GM12878 (cell line): ENCODE data around the gene DUOXA1. TPM values are rescaled to one million over a fixed set of nuclear protein-coding genes. Genes with fewer than 3 reads are reported as not detected.

Source experiments
- ATAC-seq: fragments of 200-7000 bp; cut with Tn5 transposase; 3 replicates; pipeline ENCODE4 v1.9.1; 2020; ENCODE audit warnings: mild to moderate bottlenecking, moderate library complexity
- BruUV-seq: library from RNA; stranded (reverse); fragments of 400-500 nt; replicated peaks from 2 replicates; lab custom pipeline; 2021; lab: Mats Ljungman, UMichigan
- CTCF ChIA-PET: fragments of 300-600 bp; sonication (Branson Sonifier 250); formaldehyde crosslinking; extraction: SDS; loops from one replicate; lab custom pipeline; 2021; ENCODE audit warnings: inconsistent platforms; lab: Yijun Ruan, JAX
- POLR2A ChIA-PET: fragments of 350-600 bp; formaldehyde crosslinking; extraction: SDS; loops from one replicate; lab custom pipeline; 2021; ENCODE audit warnings: inconsistent platforms; lab: Charles Lee
- RAD21 ChIA-PET: fragments of 300-600 bp; sonication (Branson Sonifier 250); formaldehyde crosslinking; loops from one replicate; lab custom pipeline; 2023; ENCODE audit warnings: antibody characterized with exemption; ENCODE audit not compliant: unreplicated experiment; lab: Charles Lee
- SMC1A ChIA-PET: fragments of 300-600 bp; sonication (Branson Sonifier 250); formaldehyde crosslinking; loops from one replicate; lab custom pipeline; 2023; ENCODE audit not compliant: unreplicated experiment, uncharacterized antibody; lab: Charles Lee
- DNase-seq: peaks from one replicate; pipeline ENCODE4 v3.0.0-alpha.2; 2011; ENCODE audit warnings: low read depth, low spot score
- FAIRE-seq: peaks from 3 replicates; lab custom pipeline; 2011; peaks lifted over from hg19 to GRCh38; lab: Jason Lieb, UNC
- H2AFZ ChIP-seq: 2 replicates; pipeline ENCODE4 v1.6.0; 2011; ENCODE audit warnings: low read depth, low read length, control low read depth; ENCODE audit not compliant: control insufficient read depth
- H3K27ac ChIP-seq: 2 replicates; pipeline ENCODE4 v1.5.1; 2011; ENCODE audit warnings: control low read depth; ENCODE audit not compliant: control insufficient read depth, insufficient read depth
- H3K27me3 ChIP-seq, 2 experiments: replicated peaks in 1 of 2; 2 replicates each; pipeline versions ENCODE4 v1.6.0 to v1.6.1; 2011; ENCODE audit warnings: low read length in 1 of 2; ENCODE audit not compliant: control insufficient read depth in 2 of 2, insufficient read depth in 2 of 2
- H3K36me3 ChIP-seq, 2 experiments: 2 replicates each; pipeline ENCODE4 v1.5.1; 2011; ENCODE audit warnings: low read length in 1 of 2; ENCODE audit not compliant: control insufficient read depth in 2 of 2, insufficient read depth in 2 of 2
- H3K4me1 ChIP-seq: 2 replicates; pipeline ENCODE4 v1.6.1; 2011; ENCODE audit warnings: mild to moderate bottlenecking, low read length, moderate library complexity, mixed read lengths; ENCODE audit not compliant: control insufficient read depth, insufficient read depth
- H3K4me2 ChIP-seq: 2 replicates; pipeline ENCODE4 v1.6.0; 2011; ENCODE audit warnings: control low read depth; ENCODE audit not compliant: control insufficient read depth, insufficient read depth
- H3K4me3 ChIP-seq: fragments of 200-600 bp; sonication (generic); 2 replicates; pipeline ENCODE4 v1.5.1; 2016
- H3K79me2 ChIP-seq: 2 replicates; pipeline ENCODE4 v1.6.0; 2011; ENCODE audit warnings: low read length; ENCODE audit not compliant: control insufficient read depth, insufficient read depth
- H3K9ac ChIP-seq: 2 replicates; pipeline ENCODE4 v1.8.0; 2011; ENCODE audit warnings: low read length, control low read depth, mixed read lengths; ENCODE audit not compliant: control insufficient read depth, insufficient read depth
- H3K9me3 ChIP-seq: replicated peaks from 3 replicates; pipeline ENCODE4 v1.5.1; 2011; ENCODE audit warnings: mild to moderate bottlenecking, low read length; ENCODE audit not compliant: control insufficient read depth, insufficient read depth
- H4K20me1 ChIP-seq: 2 replicates; pipeline ENCODE4 v1.6.0; 2011; ENCODE audit not compliant: control insufficient read depth, insufficient read depth
- BHLHE40 ChIP-seq, 2 experiments: fragments of 450-650 bp in 1 of 2; IDR thresholded peaks; 2 replicates each; pipeline ENCODE4 v1.6.1; 2011 to 2017; ENCODE audit warnings: low read depth in 2 of 2, borderline replicate concordance in 1 of 2, improper control_type of control experiment in 1 of 2, low read length in 1 of 2, mild to moderate bottlenecking in 1 of 2
- EGR1 ChIP-seq, 2 experiments: IDR thresholded peaks; 1 replicate in 1 of 2; 2 replicates in 1 of 2; pipeline ENCODE4 v1.6.1; 2011 to 2012; ENCODE audit warnings: low read depth in 2 of 2, low read length in 2 of 2, borderline replicate concordance in 1 of 2, mild to moderate bottlenecking in 1 of 2, moderate library complexity in 1 of 2
- GATAD2B ChIP-seq: fragments of 450-650 bp; conservative IDR thresholded peaks from 2 replicates; pipeline ENCODE4 v1.6.1; 2017; ENCODE audit warnings: low read depth, mild to moderate bottlenecking, moderate library complexity
- NFXL1 ChIP-seq: fragments of 450-650 bp; IDR thresholded peaks from 2 replicates; pipeline ENCODE4 v1.6.1; 2017; ENCODE audit warnings: antibody characterized with exemption, mild to moderate bottlenecking, borderline replicate concordance
- POLR2A ChIP-seq: IDR thresholded peaks from 2 replicates; pipeline ENCODE4 v1.6.1; 2011; ENCODE audit warnings: low read depth, mild to moderate bottlenecking, low read length
- RBBP5 ChIP-seq: fragments of 200-600 bp; sonication (generic); conservative IDR thresholded peaks from 2 replicates; pipeline ENCODE4 v1.6.1; 2016
- SIX5 ChIP-seq: IDR thresholded peaks from 2 replicates; pipeline ENCODE4 v1.6.1; 2011; ENCODE audit warnings: mild to moderate bottlenecking, low read depth, low read length, moderate library complexity; ENCODE audit not compliant: severe bottlenecking
- SPI1 ChIP-seq: IDR thresholded peaks from 2 replicates; pipeline ENCODE4 v1.6.1; 2011; ENCODE audit warnings: low read depth, mild to moderate bottlenecking, low read length, moderate library complexity, borderline replicate concordance; ENCODE audit not compliant: insufficient read depth
- SUPT20H ChIP-seq: IDR thresholded peaks from 2 replicates; pipeline ENCODE4 v1.6.1; 2011; ENCODE audit warnings: low read depth, mild to moderate bottlenecking, low read length, moderate library complexity, borderline replicate concordance; ENCODE audit not compliant: control insufficient read depth
- YY1 ChIP-seq: IDR thresholded peaks from 2 replicates; pipeline ENCODE4 v1.6.1; 2011; ENCODE audit warnings: low read depth, mild to moderate bottlenecking, low read length
- ZSCAN29 ChIP-seq: fragments of 450-650 bp; IDR thresholded peaks from 2 replicates; pipeline ENCODE4 v1.6.1; 2017; ENCODE audit warnings: mild to moderate bottlenecking, moderate library complexity
- WGBS: methylation state at CpG from one replicate; pipeline ENCODE4 v1.1.6; 2016; ENCODE audit warnings: low lambda C conversion rate; ENCODE audit not compliant: insufficient replicate concordance, insufficient coverage; ENCODE audit errors: missing lambda C conversion rate; 5-methylcytosine and 5-hydroxymethylcytosine counted together
- in situ Hi-C: fragments of 300-500 bp; cut with MboI; formaldehyde crosslinking; loops from 9 replicates; pipeline ENCODE4 v1.14.3; 2018; ENCODE audit warnings: mixed read lengths
- intact Hi-C: fragments of 100-400 bp; cut with micrococcal nuclease; formaldehyde crosslinking; loops from one replicate; pipeline ENCODE4 v1.14.2; 2022; ENCODE audit not compliant: unreplicated experiment
- polyA plus RNA-seq, 11 experiments: library from polyadenylated mRNA; depleted of rRNA in 4 of 11; unstranded in 6 of 11; stranded (reverse) in 5 of 11; fragments of >200 nt; fragmentation: Nextera tagmentation in 4 of 11; fragmentation: Illumina TruSeq in 1 of 11; extraction: Ambion mirVana in 4 of 11; extraction: Trizol in 1 of 11; gene quantifications; 1 replicate in 1 of 11; 2 replicates in 10 of 11; pipeline versions ENCODE4 v1.2.1 to v1.2.3, GENCODE V29; 2011 to 2016; ENCODE audit warnings: inconsistent platforms in 2 of 11, missing spikeins in 2 of 11, low read depth in 1 of 11
- total RNA-seq, 4 experiments: library from RNA; depleted of rRNA in 3 of 4; stranded (reverse); fragments of >200 nt in 3 of 4; fragmentation: Illumina TruSeq in 1 of 4; extraction: Trizol in 1 of 4; gene quantifications; 2 replicates each; pipeline versions ENCODE4 v1.2.1 to v1.2.3, GENCODE V29; 2013 to 2021
- TF ChIP-seq, protein P1 (sequence below): fragments of 150-350 bp; IDR thresholded peaks from 2 replicates; pipeline ENCODE4 v1.6.1; 2016; ENCODE audit warnings: low read depth, low read length

Gene DUOXA1
- total and polyA plus RNA-seq, 10 of the 15 experiments (the other 5 are each of a cell fraction or from before 2014, with no cell fraction given): 0.08 TPM; not detected in 9

DNA sequence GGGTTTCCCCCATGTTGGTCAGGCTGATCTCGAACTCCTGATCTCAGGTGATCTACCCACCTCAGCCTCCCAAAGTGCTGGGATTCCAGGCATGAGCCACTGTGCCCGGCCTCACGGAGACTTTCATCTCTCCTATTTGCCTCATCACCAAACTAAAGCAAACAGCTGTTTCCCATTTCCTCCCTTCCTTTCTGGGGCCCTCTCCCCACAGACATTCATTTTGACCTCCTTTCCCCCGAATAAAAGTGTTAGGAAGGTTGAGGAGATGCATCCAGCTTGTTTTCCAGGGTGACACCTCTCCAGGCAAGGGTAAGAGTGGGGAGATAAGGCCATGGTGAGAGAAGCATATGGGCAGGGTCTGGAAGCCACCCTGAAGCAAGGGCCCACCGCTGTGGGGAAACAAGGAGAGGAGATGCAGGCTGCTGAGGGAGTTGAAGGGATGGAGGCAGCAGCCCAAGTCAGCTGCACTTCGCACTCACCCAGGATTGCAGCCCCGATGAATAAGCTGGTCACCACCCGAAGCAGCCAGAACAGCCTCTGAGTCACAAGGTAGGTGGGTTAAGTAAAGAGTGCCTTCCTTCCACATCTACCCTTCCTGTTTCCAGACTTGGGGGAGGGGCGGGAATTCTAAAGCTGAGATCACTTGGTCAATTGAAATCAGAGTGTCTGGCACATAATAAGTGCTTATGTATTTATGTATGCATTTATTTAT, 7.8 kb downstream of the DUOXA1 start:
- ATAC-seq (no peak), FAIRE-seq (no peak), DNase-seq (no peak)
- Histone ChIP-seq H3K79me2 (no peaks in the 10 kb centered on the region), H3K27ac (no peak overlapping the region), H3K36me3 (no peaks in the 10 kb centered on the region), H3K9me3 (no peaks in the 10 kb centered on the region), H2AFZ (no peak overlapping the region), H3K9ac (no peak overlapping the region), H3K27me3 (peaks cover 3 to 4% of the 10 kb centered on the region in 2 experiments), H3K4me1 (no peaks in the 10 kb centered on the region), H4K20me1 (no peaks in the 10 kb centered on the region), H3K4me3 (no peak overlapping the region), H3K4me2 (no peak overlapping the region)
- BruUV-seq: no TSS peak
- in situ Hi-C loops (no loop called here), intact Hi-C loops (loop anchor here (10.0 kb wide), 1 partner anchor 147 kb away; no protein-coding TSS in a partner anchor)
- RAD21 ChIA-PET: no interaction called here
- CTCF ChIA-PET: interaction anchor here (0.9 to 2.1 kb wide), 6 partner anchors 9 to 73 kb away, joined by 3 to 6 read pairs (median 4); partner anchors contain the start of gene DUOX1
- TF ChIP-seq NFXL1 (no peak), EGR1 (IDR thresholded peaks at IDR 0.05; ENCODE audit: borderline replicate concordance in 1 of 2, low read depth in 2 of 2, low read length in 2 of 2) (no peak), ZSCAN29 (no peak), YY1 (no peak), SIX5 (no peak), SUPT20H (no peak), SPI1 (no peak), POLR2A (no peak), GATAD2B (no peak), RBBP5 (no peak), BHLHE40 (IDR thresholded peaks at IDR 0.05; ENCODE audit: borderline replicate concordance in 1 of 2, low read depth in 2 of 2, low read length in 1 of 2) (no peak)
- TF ChIP-seq, protein P1, sequence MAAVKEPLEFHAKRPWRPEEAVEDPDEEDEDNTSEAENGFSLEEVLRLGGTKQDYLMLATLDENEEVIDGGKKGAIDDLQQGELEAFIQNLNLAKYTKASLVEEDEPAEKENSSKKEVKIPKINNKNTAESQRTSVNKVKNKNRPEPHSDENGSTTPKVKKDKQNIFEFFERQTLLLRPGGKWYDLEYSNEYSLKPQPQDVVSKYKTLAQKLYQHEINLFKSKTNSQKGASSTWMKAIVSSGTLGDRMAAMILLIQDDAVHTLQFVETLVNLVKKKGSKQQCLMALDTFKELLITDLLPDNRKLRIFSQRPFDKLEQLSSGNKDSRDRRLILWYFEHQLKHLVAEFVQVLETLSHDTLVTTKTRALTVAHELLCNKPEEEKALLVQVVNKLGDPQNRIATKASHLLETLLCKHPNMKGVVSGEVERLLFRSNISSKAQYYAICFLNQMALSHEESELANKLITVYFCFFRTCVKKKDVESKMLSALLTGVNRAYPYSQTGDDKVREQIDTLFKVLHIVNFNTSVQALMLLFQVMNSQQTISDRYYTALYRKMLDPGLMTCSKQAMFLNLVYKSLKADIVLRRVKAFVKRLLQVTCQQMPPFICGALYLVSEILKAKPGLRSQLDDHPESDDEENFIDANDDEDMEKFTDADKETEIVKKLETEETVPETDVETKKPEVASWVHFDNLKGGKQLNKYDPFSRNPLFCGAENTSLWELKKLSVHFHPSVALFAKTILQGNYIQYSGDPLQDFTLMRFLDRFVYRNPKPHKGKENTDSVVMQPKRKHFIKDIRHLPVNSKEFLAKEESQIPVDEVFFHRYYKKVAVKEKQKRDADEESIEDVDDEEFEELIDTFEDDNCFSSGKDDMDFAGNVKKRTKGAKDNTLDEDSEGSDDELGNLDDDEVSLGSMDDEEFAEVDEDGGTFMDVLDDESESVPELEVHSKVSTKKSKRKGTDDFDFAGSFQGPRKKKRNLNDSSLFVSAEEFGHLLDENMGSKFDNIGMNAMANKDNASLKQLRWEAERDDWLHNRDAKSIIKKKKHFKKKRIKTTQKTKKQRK: no peak
- 39% methylated on average over 8 of the region's 9 CpGs for whole genome bisulfite sequencing
- SMC1A ChIA-PET: interaction anchor here (0.6 kb wide), 1 partner anchor 10 kb away, joined by 3 read pairs; no protein-coding TSS in a partner anchor
- POLR2A ChIA-PET: no interaction called here
